Measurements from ENCODE around the gene EN2. TPM values are rescaled to one million over a fixed set of nuclear protein-coding genes. Genes with fewer than 3 reads are reported as not detected.

EN2 gene
- total and polyA plus RNA-seq, 11 donors, result 0.06 to 0.08 TPM; not detected in 9

DNA sequence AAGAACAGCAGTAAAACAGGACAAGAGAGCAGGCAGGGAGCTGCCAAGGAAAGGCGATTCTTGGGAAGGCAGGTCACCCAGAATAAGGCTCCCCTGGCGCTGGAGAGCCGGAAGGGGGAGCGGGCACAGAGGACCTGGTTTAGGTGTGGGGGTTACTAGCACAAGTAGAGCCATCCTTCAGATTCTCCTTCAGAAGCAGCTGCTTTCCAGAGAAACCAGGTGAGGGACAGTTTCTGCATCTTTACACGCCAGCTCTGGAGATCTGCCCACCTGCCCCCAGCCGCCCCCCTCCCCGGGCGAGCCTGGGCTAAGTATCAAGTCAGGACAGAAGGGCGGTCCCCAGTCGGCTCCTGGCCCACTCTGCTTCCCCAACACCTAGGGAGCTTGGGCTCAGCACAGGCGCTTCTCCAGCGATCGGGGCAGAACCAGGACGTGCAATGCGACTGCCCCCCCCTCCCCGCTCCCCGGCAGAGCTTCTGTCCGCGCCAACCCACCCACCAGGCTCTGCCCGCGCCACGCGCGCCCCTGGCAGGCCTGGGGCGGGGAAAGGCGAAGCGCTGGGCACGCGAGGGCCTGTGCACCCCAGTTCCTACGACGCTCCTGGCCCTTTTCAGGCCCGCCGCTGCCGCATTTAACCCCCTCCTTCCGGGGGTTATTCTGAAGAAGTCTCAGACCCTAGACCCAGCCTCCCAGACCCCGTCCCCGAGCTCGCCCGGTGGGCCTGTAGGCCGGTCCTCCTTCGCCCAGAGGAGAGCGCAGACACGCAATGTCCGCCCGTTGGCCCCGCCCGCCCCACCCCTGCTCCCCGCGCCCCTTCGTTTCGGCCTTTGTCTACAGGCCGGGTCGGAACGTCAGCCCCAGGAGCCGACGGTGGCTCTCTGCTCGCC is 4.4 kb upstream of the EN2 start:
- H3K4me3 ChIP-seq, result peak overlapping the region in 2 of 12 donors; percentile 3 to 5
- H3K4me1 ChIP-seq, result peaks cover 0 to 68% (median 21%) of the 10 kb centered on the region in 12 donors
- DNase-seq, result no peak
- intact Hi-C loops (cut with DNase I), result loop anchor here in 3 of 10 donors (10.0 kb wide), 3 partner anchors 51 to 79 kb away; no protein-coding TSS in a partner anchor
- no peak for TF ChIP-seq POLR2A (IDR thresholded peaks at IDR 0.05)
- TF ChIP-seq, protein P1, sequence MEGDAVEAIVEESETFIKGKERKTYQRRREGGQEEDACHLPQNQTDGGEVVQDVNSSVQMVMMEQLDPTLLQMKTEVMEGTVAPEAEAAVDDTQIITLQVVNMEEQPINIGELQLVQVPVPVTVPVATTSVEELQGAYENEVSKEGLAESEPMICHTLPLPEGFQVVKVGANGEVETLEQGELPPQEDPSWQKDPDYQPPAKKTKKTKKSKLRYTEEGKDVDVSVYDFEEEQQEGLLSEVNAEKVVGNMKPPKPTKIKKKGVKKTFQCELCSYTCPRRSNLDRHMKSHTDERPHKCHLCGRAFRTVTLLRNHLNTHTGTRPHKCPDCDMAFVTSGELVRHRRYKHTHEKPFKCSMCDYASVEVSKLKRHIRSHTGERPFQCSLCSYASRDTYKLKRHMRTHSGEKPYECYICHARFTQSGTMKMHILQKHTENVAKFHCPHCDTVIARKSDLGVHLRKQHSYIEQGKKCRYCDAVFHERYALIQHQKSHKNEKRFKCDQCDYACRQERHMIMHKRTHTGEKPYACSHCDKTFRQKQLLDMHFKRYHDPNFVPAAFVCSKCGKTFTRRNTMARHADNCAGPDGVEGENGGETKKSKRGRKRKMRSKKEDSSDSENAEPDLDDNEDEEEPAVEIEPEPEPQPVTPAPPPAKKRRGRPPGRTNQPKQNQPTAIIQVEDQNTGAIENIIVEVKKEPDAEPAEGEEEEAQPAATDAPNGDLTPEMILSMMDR (IDR thresholded peaks at IDR 0.05), result no peak
- no peak for ATAC-seq
- peaks cover 91 to 96% (median 95%) of the 10 kb centered on the region in 9 donors for H3K27me3 ChIP-seq
- WGBS, 4 donors, result 2 to 5% (median 3%) methylated on average over 31 to 57 of the region's 57 CpGs
- no peaks in the 10 kb centered on the region for H3K9me3 ChIP-seq
- no peaks in the 10 kb centered on the region for H3K36me3 ChIP-seq
- H3K27ac ChIP-seq, result no peak overlapping the region

DNA sequence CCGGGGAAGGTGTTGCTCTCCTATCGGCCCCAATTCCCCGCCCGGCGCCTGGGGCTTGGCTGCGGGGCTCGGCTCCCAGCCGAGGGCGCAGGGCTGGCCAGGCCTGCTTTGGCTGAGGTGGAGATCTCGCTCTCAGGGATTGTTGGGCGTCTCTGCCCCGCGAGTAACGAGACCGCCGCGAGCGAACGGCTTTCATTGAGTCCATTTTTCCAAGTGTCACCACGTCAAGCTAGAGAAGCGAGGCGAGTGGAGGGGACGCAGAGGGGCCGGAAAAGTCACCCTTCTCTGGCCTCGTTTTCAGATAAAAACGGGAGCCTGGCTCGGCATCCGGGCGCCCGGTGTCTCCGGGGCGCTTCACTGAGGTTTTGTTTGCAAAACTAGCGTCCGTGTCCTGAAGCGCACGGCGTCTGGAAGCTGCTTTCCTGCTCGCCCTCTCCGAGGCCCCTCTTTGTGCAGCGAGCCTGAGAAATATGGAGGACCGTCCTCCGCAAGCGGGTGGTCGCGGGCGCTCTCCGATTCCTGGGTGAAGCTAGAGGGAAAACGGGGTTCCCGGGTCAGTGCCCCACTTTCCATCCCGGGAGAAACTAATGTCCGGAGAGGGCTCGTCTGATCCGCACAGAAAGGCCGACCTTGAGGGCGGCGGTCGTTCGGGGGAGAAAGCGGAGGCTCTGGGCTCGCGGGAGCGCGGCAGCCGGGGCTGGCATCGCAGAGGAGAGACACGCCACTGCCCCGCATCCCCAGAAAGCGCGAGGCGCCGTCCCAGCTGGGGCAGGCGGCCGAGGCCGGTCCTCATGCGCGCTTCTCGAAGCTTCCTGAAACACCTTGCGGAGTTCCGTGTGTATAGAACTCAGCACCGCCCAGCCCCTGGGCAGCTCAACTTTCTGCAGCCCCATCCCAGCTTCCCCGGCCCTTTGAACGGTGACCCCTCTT is 3.5 kb upstream of the EN2 start:
- Histone ChIP-seq H3K27me3 (peaks cover 91 to 96% (median 95%) of the 10 kb centered on the region in 9 donors), H3K4me3 (peak overlapping the region in 3 of 12 donors; percentile 1 to 5 (median 3)), H3K36me3 (no peaks in the 10 kb centered on the region), H3K27ac (no peak overlapping the region), H3K4me1 (peaks cover 0 to 66% (median 25%) of the 10 kb centered on the region in 12 donors), H3K9me3 (no peaks in the 10 kb centered on the region)
- DNase-seq (no peak), ATAC-seq (no peak)
- 1 to 3% (median 2%) methylated on average over 55 to 82 of the region's 82 CpGs for WGBS, 4 donors
- no peak for TF ChIP-seq POLR2A (IDR thresholded peaks at IDR 0.05)
- TF ChIP-seq, protein P1 (IDR thresholded peaks at IDR 0.05), result no peak
- intact Hi-C loops (cut with DNase I), result loop anchor here in 3 of 10 donors (10.0 kb wide), 3 partner anchors 50 to 80 kb away; no protein-coding TSS in a partner anchor

DNA sequence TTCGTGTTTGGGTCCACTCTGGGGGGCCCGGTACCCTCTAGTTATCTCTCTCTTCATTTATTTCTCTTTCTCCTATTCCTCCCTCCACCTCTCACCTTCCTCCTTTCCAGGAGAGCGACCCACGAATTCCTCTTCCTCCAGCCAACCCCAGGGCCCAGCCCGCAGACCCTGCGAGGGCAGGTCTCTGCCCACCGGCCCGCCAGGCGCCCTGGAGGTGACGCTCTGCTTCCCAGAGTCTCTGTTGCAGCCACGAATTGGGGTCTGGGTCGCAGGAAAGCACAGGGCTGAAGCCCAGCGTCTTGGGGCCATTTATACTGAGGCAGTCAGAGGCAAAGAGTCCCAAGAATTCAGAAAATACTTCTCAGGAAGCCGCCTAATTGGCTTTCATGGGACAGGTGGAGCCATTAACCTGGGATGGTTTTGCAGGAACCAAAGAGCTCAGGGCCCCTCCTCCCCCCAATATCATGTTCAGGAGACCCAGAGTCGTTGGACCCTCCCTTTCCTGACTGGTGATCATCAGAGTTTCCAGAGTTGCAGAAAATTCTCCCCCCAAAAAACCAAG is 2.7 kb upstream of the EN2 start:
- intact Hi-C loops (cut with DNase I), result loop anchor here in 3 of 10 donors (10.0 kb wide), 3 partner anchors 50 to 80 kb away; no protein-coding TSS in a partner anchor
- H3K27ac ChIP-seq, result no peak overlapping the region

More for the DNA sequence above, 2.7 kb upstream of the EN2 start:
- peaks cover 91 to 96% (median 95%) of the 10 kb centered on the region in 9 donors for H3K27me3 ChIP-seq
- 3 to 6% (median 5%) methylated on average over 15 of the region's 15 CpGs for WGBS, 4 donors
- no peak overlapping the region for H3K4me3 ChIP-seq
- H3K9me3 ChIP-seq, result no peaks in the 10 kb centered on the region
- H3K36me3 ChIP-seq, result no peaks in the 10 kb centered on the region
- TF ChIP-seq POLR2A (IDR thresholded peaks at IDR 0.05), result no peak
- TF ChIP-seq, protein P1 (IDR thresholded peaks at IDR 0.05), result no peak
- ATAC-seq (no peak), DNase-seq (no peak)
- H3K4me1 ChIP-seq, result peaks cover 0 to 59% (median 25%) of the 10 kb centered on the region in 12 donors
